ES-I3 (cell line): ENCODE measurements around the gene PRKACB.

Experiments
- H3K36me3 ChIP-seq: 2 replicates; pipeline ENCODE4 v1.6.1; 2013; ENCODE audit warnings: mild to moderate bottlenecking, low read length, control low read depth, moderate library complexity; ENCODE audit not compliant: insufficient read depth
- H3K4me1 ChIP-seq: 2 replicates; pipeline ENCODE4 v1.6.1; 2013; ENCODE audit warnings: mild to moderate bottlenecking, control low read depth, low read length; ENCODE audit not compliant: insufficient read depth
- H3K9ac ChIP-seq: 2 replicates; pipeline ENCODE4 v1.6.1; 2013; ENCODE audit warnings: low read depth, mild to moderate bottlenecking, low read length, moderate library complexity
- H3K9me3 ChIP-seq: 2 replicates; pipeline ENCODE4 v1.6.1; 2013; ENCODE audit warnings: mild to moderate bottlenecking, low read length, moderate library complexity; ENCODE audit not compliant: control insufficient read depth, insufficient read depth

Gene PRKACB

DNA sequence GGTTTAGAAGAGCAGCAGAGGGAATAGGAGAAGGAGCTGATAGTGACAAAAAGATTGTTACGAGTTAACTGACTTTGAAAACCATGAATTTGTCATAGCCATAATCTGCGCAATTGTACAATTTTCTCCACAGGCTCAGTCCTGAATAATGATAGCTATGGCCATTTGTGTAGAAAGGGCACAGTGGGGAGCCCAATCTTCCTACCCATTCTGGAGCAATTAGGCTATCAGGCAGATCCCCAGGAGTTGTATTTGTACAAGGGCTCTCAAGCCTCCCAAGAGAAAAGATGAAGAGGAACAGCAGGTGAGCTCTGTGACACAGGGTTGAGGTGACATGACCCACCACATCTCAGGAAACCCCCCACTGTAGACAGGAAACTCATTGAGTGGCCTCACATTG is 115.3 kb downstream of the PRKACB start:
- H3K36me3 ChIP-seq = no peaks in the 10 kb centered on the region
- H3K9ac ChIP-seq = no peak overlapping the region
- no peaks in the 10 kb centered on the region for H3K9me3 ChIP-seq
- H3K4me1 ChIP-seq = peaks cover 4% of the 10 kb centered on the region

DNA sequence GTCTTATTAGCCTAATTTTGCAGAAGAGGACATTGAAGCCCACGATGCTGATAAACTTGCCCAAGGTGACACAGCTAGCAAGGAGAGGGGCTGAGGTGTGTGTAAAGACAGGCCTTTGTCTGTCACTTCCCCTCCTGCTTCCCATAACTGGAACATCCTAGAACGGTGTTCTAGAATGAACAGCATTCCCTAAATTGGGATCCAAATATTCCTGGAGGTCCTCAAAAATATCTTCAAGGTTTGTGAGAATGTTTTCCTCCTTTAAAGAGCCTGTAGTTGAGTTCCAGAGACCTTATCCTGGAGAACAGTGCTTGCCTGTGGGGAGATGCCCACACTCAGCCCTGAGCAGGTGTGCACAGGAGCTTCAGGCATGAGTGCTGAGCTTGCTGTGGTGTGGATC is 115.9 kb downstream of the PRKACB start:
- Histone ChIP-seq H3K4me1 (peaks cover 1% of the 10 kb centered on the region), H3K9ac (no peak overlapping the region), H3K36me3 (no peaks in the 10 kb centered on the region), H3K9me3 (no peaks in the 10 kb centered on the region)

DNA sequence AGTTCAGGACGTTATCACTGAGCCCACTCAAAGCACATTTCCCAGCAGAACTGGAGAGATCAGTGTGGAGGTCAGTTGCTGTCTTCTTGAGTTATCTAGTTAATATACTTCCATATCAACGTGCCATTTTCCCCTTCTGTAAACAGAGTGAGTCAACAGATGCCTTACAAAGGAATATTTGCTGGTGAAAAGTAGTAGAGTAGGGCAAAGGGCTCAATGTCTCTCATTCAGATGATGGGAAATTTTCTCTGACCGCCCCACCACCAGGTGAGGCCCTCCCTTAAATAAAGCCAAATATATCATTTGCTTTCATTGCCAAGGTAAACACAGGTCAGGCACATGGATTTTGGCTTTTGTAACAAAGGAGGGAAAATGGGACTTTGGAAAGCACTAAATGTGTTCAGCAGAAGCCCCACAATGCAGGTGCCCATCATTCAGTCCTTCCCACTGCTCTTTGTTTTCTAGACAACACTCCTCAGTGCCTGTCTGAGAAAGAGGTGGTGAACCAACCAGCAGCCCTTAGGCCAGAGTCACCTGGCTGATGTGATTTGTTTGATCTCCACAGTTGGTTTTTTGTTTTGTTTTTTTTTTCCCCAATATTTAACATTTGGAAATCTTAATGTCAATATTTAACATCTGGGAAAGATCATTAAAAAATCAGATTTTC is 116.9 kb downstream of the PRKACB start:
- Histone ChIP-seq H3K9ac (no peak overlapping the region), H3K9me3 (no peaks in the 10 kb centered on the region), H3K4me1 (no peaks in the 10 kb centered on the region), H3K36me3 (no peaks in the 10 kb centered on the region)

DNA sequence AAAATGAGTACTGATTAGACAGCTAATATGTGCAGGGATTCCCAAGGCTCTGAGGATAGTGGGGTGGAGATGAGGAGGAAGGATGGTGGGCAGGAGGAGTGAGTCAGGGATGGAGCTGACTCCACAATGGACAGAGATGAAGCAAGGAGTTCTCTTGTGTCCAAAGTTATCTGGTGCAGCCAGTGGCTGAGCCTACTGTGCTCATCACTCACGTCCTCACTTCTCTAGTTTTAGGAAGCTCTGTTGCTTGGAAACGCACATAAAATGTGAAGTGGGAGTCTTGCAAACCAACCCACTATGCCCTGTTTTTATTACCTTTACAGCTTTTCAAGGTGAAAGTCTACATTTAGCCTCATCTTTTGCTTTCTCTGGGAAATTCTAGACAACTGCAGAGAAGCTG is 120.9 kb downstream of the PRKACB start:
- H3K36me3 ChIP-seq = no peaks in the 10 kb centered on the region
- no peaks in the 10 kb centered on the region for H3K4me1 ChIP-seq
- no peak overlapping the region for H3K9ac ChIP-seq
- no peaks in the 10 kb centered on the region for H3K9me3 ChIP-seq

DNA sequence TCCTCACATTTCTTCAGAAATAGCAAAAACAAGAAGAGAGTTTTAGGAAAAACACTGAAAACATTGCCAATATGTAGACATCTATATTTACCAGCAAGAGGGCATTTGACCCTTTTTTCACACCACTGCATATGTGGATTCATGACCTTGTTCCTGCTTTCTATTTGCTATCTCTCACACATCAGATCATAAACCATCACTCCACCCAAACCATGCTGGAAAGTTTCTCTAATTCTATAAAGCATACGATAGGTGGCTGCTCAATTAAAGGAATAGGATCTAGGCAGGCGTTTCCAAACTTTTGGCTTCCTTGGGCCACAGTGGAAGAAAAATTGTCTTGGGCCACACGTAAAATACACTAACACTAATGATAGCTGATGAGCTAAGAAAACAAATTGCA is 121.8 kb downstream of the PRKACB start:
- H3K9me3 ChIP-seq = no peaks in the 10 kb centered on the region
- H3K9ac ChIP-seq = no peak overlapping the region
- H3K36me3 ChIP-seq = no peaks in the 10 kb centered on the region

DNA sequence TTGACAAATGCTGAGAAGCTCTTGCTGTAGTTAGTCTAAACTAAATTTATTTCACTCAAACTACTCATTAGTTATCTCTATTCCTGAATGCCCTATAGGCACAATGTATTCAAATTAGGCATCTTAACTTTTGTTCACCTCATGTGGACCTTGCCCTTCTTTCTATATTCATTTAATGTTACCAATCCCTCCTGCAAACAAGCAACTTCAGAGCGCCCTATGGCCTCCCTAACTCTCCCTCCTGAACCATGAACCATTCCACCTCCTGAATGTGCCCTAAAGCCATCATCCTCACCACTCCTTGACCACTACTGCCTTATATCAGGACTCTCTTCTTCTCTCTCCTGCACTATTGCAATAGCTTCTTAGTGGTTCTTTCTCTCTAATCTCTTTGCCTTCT is 122.7 kb downstream of the PRKACB start:
- Histone ChIP-seq H3K4me1 (peaks cover 7% of the 10 kb centered on the region; the same call in 1 of the 2 replicates), H3K9me3 (no peaks in the 10 kb centered on the region), H3K36me3 (no peaks in the 10 kb centered on the region), H3K9ac (no peak overlapping the region)

More for the DNA sequence above, 121.8 kb downstream of the PRKACB start:
- no peaks in the 10 kb centered on the region for H3K4me1 ChIP-seq

DNA sequence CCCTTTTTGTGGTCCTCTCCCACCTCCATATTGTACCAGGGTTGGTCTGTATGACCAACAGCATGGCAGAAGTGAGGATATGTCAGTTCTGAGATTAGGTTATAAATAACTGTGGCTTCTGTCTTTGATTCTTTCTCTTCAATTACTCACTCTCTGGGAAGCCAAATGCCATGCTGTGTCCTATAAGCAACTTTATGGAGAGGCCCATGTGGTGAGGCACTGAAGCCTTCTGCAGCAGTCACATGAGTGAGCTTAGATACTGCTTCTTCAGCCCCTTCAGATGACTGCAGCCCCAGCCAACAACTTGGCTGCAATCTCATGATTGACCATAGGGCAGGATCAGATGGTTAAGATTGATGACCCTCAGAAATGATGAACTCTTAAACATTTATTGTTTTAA is 123.4 kb downstream of the PRKACB start:
- peaks cover 10% of the 10 kb centered on the region; the same call in 1 of the 2 replicates for H3K4me1 ChIP-seq
- no peaks in the 10 kb centered on the region for H3K36me3 ChIP-seq
- no peak overlapping the region for H3K9ac ChIP-seq
- no peaks in the 10 kb centered on the region for H3K9me3 ChIP-seq

DNA sequence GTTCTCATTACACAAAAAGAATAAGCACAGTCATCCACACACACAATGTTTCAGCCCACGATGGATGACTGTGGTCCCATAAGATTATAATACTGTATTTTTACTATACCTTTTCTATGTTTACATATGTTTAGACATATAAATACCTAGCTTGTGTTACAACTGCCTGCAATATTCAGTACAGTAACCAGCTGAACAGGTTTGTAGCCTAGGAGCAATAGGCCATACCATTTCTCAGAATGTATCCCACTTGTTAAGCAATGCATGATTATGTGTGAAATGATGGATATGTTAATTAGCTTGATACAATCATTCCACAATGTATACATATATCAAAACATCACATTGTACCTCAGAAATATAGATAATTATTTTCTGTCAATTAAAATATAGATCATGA is 124.3 kb downstream of the PRKACB start:
- peaks cover 10% of the 10 kb centered on the region; the same call in 1 of the 2 replicates for H3K4me1 ChIP-seq
- no peaks in the 10 kb centered on the region for H3K36me3 ChIP-seq
- H3K9ac ChIP-seq = no peak overlapping the region
- H3K9me3 ChIP-seq = no peaks in the 10 kb centered on the region

DNA sequence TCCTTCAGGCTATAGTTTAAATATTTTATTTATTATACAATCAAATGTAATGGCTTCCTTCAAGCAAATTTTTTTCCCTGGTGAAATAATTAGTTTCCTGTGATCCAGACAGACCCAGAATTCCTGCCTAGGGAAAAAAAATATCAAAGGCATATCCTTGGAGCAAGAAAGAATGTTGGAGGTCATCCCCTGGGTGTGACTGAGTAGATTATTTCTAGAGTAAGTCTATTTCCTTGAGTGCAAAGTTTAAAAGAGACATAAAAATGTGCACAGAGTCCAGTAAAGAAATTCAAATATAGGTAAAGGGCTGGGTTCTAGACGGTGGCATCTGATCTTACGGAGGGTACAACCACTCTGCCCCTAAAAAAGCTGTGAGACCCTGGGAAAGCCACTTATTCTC is 125.2 kb downstream of the PRKACB start:
- Histone ChIP-seq H3K9me3 (no peaks in the 10 kb centered on the region), H3K9ac (no peak overlapping the region), H3K4me1 (peaks cover 10% of the 10 kb centered on the region; the same call in 1 of the 2 replicates), H3K36me3 (no peaks in the 10 kb centered on the region)

DNA sequence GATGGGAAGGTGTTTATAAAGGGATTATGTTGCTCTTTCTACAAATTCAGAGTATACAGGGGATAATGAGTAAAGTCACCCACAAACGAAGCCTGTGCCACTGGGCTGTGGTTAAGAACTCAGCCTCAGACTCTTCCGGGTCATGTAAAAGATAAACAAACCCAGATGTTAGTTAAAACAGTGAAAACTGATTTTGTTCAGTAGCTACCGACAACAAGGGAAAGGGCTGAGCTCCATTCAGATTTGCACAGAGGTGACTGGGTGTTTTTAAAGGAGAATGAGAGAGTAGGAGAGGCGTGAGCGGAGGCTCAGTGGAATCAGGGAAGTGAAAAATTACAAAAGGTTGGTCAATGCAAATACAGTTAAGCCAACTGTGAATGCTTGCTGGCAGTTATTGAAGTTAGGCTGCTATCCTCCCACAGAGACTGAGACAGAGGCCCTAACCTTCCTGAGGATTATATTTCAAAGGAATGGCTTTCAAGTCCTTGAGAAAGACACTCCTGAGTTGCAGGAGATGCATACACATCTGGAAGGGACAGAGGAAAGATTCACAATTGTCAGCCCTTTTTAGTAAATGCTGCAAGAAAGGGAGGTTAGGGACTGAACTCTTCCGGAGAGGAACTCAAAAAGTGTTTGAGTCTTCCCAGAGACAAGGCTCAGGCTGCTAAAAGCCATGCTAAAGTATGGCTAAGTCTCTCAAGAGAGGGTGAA is 127.5 kb downstream of the PRKACB start:
- Histone ChIP-seq H3K9me3 (no peaks in the 10 kb centered on the region), H3K4me1 (peaks cover 10% of the 10 kb centered on the region; the same call in 1 of the 2 replicates), H3K9ac (no peak overlapping the region), H3K36me3 (no peaks in the 10 kb centered on the region)

DNA sequence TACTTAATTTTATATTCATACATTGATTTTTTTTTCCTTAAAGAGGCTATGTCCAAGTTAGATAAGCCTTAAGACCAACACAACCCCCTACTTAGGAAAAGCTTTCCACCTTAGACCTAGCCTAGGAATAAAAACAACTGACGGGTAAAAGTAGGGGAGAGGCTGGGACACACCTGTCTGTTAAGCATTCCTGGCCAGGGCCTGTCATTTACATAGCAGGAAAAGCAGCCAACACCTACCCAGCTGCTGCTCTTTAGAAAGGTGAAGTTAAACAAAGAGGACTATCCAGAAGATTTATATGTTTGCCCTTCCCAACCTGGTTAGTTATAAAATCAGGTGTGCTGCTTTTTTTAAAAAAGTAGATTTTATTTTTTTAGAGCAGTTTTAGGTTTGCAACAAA is 128.3 kb downstream of the PRKACB start:
- Histone ChIP-seq H3K36me3 (no peaks in the 10 kb centered on the region), H3K9ac (no peak overlapping the region), H3K4me1 (peaks cover 10% of the 10 kb centered on the region; the same call in 1 of the 2 replicates), H3K9me3 (no peaks in the 10 kb centered on the region)

DNA sequence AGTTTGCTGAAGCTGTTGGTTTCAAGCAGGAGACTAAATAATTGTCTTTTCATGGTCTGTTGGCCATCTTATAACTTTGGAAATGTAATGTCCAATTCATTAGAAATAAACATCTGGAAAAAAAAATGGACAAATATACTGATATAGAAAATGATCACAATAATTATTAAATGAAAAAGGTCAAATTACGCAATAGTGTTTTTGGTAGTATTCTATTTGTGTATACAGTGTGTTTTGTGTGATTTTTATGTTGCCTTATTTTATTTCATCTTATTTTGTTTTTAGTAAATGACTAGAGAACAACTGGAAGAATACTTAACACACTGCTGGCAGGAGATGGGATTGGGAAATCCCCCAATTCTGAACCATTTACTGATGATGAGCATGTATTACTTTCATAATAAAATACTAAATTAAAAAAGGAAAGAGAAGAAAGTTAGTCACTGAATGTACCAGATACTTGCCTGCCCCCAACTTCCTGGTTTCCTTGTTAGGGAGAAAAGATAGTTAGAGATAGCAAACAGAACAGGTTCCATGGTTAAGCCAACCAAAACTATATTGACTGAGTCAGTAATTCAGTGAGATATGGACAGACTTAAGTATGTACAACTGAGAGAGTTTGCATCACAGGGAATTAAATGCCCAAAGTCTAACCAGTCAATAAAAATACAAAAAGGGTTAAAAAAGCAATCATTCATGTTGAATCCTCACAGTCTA is 133.4 kb downstream of the PRKACB start:
- H3K9me3 ChIP-seq = no peaks in the 10 kb centered on the region
- H3K36me3 ChIP-seq = no peaks in the 10 kb centered on the region
- H3K4me1 ChIP-seq = no peaks in the 10 kb centered on the region; the same call in 1 of the 2 replicates
- H3K9ac ChIP-seq = no peak overlapping the region

DNA sequence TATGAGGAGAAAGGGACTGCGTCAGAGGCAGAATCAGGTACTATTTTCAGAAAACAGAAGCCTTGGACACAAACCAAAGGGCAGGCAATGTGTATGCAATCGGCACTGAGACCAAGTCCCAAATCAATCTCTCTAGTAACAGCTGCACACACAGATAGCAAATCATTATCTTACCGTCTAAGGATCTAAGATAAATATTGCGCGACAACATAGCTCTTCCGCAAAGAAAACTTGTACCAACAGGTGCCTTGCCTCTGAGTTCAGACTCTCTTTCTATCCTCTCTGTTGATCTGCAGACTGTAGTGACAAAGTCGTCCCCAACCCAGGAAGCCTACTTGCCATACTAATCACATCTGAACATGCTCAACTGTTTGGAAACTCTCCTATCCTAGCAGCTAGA is 134.8 kb downstream of the PRKACB start:
- H3K36me3 ChIP-seq = no peaks in the 10 kb centered on the region
- H3K9ac ChIP-seq = no peak overlapping the region
- no peaks in the 10 kb centered on the region for H3K4me1 ChIP-seq
- H3K9me3 ChIP-seq = no peaks in the 10 kb centered on the region; the same call in 1 of the 2 replicates

DNA sequence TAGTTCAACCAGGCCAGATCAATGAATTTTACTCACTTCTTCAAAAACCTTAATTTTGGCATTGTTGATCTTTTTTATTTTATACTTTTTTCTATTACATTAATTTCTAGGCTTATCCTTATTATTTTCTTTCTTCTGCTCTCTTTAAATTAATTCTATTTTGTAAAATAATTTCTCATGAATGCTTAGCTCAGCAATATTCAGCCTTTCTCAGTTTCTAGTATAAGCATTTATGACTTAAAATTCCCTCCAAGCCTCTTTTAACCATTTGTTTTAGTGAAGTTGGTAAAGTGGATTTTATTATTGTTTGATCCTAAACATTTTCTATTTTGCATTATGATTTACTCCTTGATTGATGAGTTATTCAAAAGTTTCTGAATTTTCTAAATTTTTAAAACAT is 136.8 kb downstream of the PRKACB start:
- H3K36me3 ChIP-seq = no peaks in the 10 kb centered on the region
- H3K9ac ChIP-seq = no peak overlapping the region
- no peaks in the 10 kb centered on the region; the same call in 1 of the 2 replicates for H3K9me3 ChIP-seq
- no peaks in the 10 kb centered on the region for H3K4me1 ChIP-seq
